Endothelial cell of umbilical vein (primary cell): Measurements from ENCODE around the gene RTBDN.
A peak's percentile ranks its signal among the peaks of the same experiment; 100 is the strongest.

ENCODE experiments used
- EZH2 ChIP-seq: IDR thresholded peaks from 2 replicates; pipeline ENCODE4 v1.6.1; 2012; ENCODE audit warnings: borderline replicate concordance, low read depth, mild to moderate bottlenecking, moderate library complexity, low read length, inconsistent platforms; ENCODE audit not compliant: severe bottlenecking
- MAX ChIP-seq: IDR thresholded peaks from 2 replicates; pipeline ENCODE4 v1.6.1; 2011; ENCODE audit not compliant: insufficient read depth, insufficient read length
- MYC ChIP-seq: IDR thresholded peaks from one replicate; pipeline ENCODE4 v1.6.1; 2011; ENCODE audit warnings: mild to moderate bottlenecking, low read depth, low read length
- POLR2A ChIP-seq: IDR thresholded peaks from 2 replicates; pipeline ENCODE4 v1.6.1; 2012; ENCODE audit warnings: low read depth, mild to moderate bottlenecking, control low read depth, low read length
- POLR2AphosphoS5 ChIP-seq: IDR thresholded peaks from 2 replicates; pipeline ENCODE4 v1.6.1; 2012; ENCODE audit warnings: low read depth, mild to moderate bottlenecking, control low read depth, low read length, moderate library complexity; ENCODE audit not compliant: insufficient read depth
- TF ChIP-seq, protein P1 (sequence below), 2 donors: IDR thresholded peaks; 1 replicate in 1 of 2; 2 replicates in 1 of 2; pipeline ENCODE4 v1.5.1; 2011; ENCODE audit warnings: low read length in 2 of 2, mild to moderate bottlenecking in 2 of 2, moderate library complexity in 2 of 2, control low read depth in 1 of 2, inconsistent platforms in 1 of 2, low read depth in 1 of 2; ENCODE audit not compliant: insufficient read depth in 1 of 2; ENCODE audit errors: extremely low read depth in 1 of 2

DNA sequence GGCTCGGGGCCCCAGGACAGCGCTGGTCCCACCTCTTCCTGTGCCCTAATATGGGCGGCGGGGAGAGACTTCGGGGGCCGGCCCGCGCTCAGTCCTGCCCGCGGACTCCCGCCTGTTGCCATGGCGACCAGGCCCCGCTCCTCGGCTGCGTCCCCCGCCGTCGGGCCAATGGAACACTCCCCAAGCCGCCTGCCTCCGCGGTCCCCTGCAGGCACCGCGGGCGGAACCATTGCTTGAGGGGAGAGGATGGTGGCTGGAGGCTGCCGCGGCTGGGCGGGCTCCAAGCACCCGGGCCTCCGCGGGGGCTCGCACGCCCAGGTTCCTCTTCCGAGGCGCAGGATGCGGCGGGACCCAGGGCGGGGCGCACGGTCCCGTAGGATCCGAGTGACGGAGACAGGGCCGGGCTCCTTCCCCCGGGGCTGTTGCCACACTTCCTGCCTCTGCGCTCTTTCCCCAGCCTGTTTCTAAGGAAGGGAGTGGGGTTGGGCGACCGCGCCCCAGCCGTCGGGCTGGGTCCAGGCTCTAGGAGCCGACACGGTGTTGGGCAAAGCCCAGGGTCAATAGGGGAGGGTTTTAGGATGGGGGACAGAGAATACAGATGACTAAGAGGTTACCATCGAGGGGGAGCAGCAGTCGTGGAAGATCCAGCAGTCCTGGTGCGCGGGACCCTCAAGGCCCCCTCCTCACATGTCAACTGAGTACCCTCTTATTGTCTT, 44.3 kb downstream of the RTBDN start:
- TF ChIP-seq, protein P1, sequence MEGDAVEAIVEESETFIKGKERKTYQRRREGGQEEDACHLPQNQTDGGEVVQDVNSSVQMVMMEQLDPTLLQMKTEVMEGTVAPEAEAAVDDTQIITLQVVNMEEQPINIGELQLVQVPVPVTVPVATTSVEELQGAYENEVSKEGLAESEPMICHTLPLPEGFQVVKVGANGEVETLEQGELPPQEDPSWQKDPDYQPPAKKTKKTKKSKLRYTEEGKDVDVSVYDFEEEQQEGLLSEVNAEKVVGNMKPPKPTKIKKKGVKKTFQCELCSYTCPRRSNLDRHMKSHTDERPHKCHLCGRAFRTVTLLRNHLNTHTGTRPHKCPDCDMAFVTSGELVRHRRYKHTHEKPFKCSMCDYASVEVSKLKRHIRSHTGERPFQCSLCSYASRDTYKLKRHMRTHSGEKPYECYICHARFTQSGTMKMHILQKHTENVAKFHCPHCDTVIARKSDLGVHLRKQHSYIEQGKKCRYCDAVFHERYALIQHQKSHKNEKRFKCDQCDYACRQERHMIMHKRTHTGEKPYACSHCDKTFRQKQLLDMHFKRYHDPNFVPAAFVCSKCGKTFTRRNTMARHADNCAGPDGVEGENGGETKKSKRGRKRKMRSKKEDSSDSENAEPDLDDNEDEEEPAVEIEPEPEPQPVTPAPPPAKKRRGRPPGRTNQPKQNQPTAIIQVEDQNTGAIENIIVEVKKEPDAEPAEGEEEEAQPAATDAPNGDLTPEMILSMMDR (IDR thresholded peaks at IDR 0.05; ENCODE audit: extremely low read depth in 1 of 2, insufficient read depth in 1 of 2, low read depth in 1 of 2, low read length in 2 of 2), result no peak
- TF ChIP-seq POLR2AphosphoS5 (peak; percentile 52), POLR2A (no peak), EZH2 (no peak), MYC (no peak), MAX (no peak)
